Esophagus squamous epithelium (tissue), 5 donors: ENCODE measurements around the gene FOXP1. TPM values are rescaled to one million over a fixed set of nuclear protein-coding genes. Genes with fewer than 3 reads are reported as not detected.
A peak's percentile ranks its signal among the peaks of the same experiment; 100 is the strongest.

Experiments used
- DNase-seq: peaks from one replicate; lab custom pipeline; 2025; lab: John Stamatoyannopoulos, UW
- H3K27ac ChIP-seq, 4 donors: fragments of 200-600 bp; sonication (generic); one replicate each; pipeline ENCODE4 v1.5.1; 2016 to 2019; ENCODE audit warnings: mild to moderate bottlenecking in 1 of 4
- H3K27me3 ChIP-seq, 4 donors: fragments of 200-600 bp; sonication (generic); 1 replicate in 3 of 4; 2 replicates in 1 of 4; pipeline versions ENCODE4 v1.5.1 to v1.6.0; 2017 to 2021; ENCODE audit warnings: antibody characterized with exemption in 1 of 4
- H3K36me3 ChIP-seq, 3 donors: fragments of 200-600 bp; sonication (generic); one replicate each; pipeline ENCODE4 v1.5.1; 2016 to 2019
- H3K4me1 ChIP-seq, 3 donors: fragments of 200-600 bp; sonication (generic); one replicate each; pipeline ENCODE4 v1.5.1; 2017 to 2019
- H3K4me3 ChIP-seq, 4 donors: fragments of 200-600 bp; sonication (generic); 1 replicate in 3 of 4; 2 replicates in 1 of 4; pipeline ENCODE4 v1.5.1; 2016 to 2019; ENCODE audit warnings: mild to moderate bottlenecking in 2 of 4, moderate library complexity in 1 of 4
- H3K9me3 ChIP-seq, 3 donors: fragments of 200-600 bp; sonication (generic); one replicate each; pipeline ENCODE4 v1.5.1; 2016 to 2019
- CTCF ChIP-seq, 6 experiments: fragments of 450-650 bp in 4 of 6; fragments of 200-600 bp in 2 of 6; sonication (generic) in 2 of 6; IDR thresholded peaks; one replicate each; pipeline ENCODE4 v1.5.1; 2016 to 2019; ENCODE audit warnings: antibody characterized with exemption in 6 of 6, mild to moderate bottlenecking in 4 of 6, moderate library complexity in 4 of 6
- POLR2A ChIP-seq, 4 donors: fragments of 450-650 bp; IDR thresholded peaks; one replicate each; pipeline ENCODE4 v1.6.1; 2017; ENCODE audit warnings: antibody characterized with exemption in 4 of 4, mild to moderate bottlenecking in 4 of 4, moderate library complexity in 3 of 4
- WGBS, 2 donors: methylation state at CpG; one replicate each; pipeline ENCODE4 v1.1.5; 2018; 5-methylcytosine and 5-hydroxymethylcytosine counted together
- intact Hi-C: fragments of 100-400 bp; cut with DNase I; formaldehyde crosslinking; loops from one replicate; pipeline ENCODE4 v1.15.0; 2022
- total RNA-seq, 4 donors: library from RNA; depleted of rRNA; stranded (reverse); fragments of >200 nt; gene quantifications; one replicate each; pipeline ENCODE4 v1.1.0, GENCODE V29; 2016
- donor health status: DM: yes; HTN: yes; CAD: no.

Gene FOXP1
- total RNA-seq, 4 donors from 2014 or later = 49.1 to 124 (median 61.1) TPM

- H3K36me3 ChIP-seq = no peaks in the 10 kb centered on the region
- peaks cover 0 to 32% (median 4%) of the 10 kb centered on the region in 3 donors for H3K4me1 ChIP-seq
- WGBS, 2 donors = 77 to 87% methylated on average over 6 to 7 of the region's 7 CpGs
- H3K27ac ChIP-seq = no peak overlapping the region
- no peak for TF ChIP-seq POLR2A (IDR thresholded peaks at IDR 0.05)
- no peak for TF ChIP-seq CTCF (IDR thresholded peaks at IDR 0.05)
- DNase-seq = no peak
- no peak overlapping the region for H3K4me3 ChIP-seq
- H3K9me3 ChIP-seq = no peaks in the 10 kb centered on the region
- intact Hi-C loops = no loop called here
- no peaks in the 10 kb centered on the region for H3K27me3 ChIP-seq
These were observed 353.4 kb downstream of the FOXP1 start for GRCh38 chr3:71229905-71230657.

GRCh38 chr3:71228156-71228866 lies 355.2 kb downstream of the FOXP1 start:
- no peak for TF ChIP-seq POLR2A (IDR thresholded peaks at IDR 0.05)
- TF ChIP-seq CTCF (IDR thresholded peaks at IDR 0.05) = no peak
- intact Hi-C loops = no loop called here
- H3K27me3 ChIP-seq = no peaks in the 10 kb centered on the region
- H3K4me1 ChIP-seq = peaks cover 0 to 32% (median 4%) of the 10 kb centered on the region in 3 donors
- peak overlapping the region in 1 of 4 donors; percentile 74 for H3K27ac ChIP-seq
- H3K9me3 ChIP-seq = no peaks in the 10 kb centered on the region
- H3K36me3 ChIP-seq = no peaks in the 10 kb centered on the region
- whole genome bisulfite sequencing, 2 donors = 77 to 84% methylated on average over 9 of the region's 9 CpGs
- no peak overlapping the region for H3K4me3 ChIP-seq
- no peak for DNase-seq

GRCh38 chr3:71227270-71227661 lies 356.3 kb downstream of the FOXP1 start:
- intact Hi-C loops = no loop called here
- peaks cover 0 to 32% (median 4%) of the 10 kb centered on the region in 3 donors for H3K4me1 ChIP-seq
- no peaks in the 10 kb centered on the region for H3K9me3 ChIP-seq
- WGBS, 2 donors = 66 to 70% methylated on average over 6 of the region's 6 CpGs
- H3K27me3 ChIP-seq = no peaks in the 10 kb centered on the region
- TF ChIP-seq CTCF (IDR thresholded peaks at IDR 0.05) (no peak), POLR2A (IDR thresholded peaks at IDR 0.05) (no peak)
- no peaks in the 10 kb centered on the region for H3K36me3 ChIP-seq
- DNase-seq = no peak
- H3K27ac ChIP-seq = peak overlapping the region; percentile 44 to 77 (median 74)
- peak overlapping the region in 1 of 4 donors; percentile 44 for H3K4me3 ChIP-seq

GRCh38 chr3:71226565-71227269 lies 356.8 kb downstream of the FOXP1 start:
- H3K36me3 ChIP-seq = no peaks in the 10 kb centered on the region
- peak overlapping the region in 1 of 4 donors; percentile 44 for H3K4me3 ChIP-seq
- no peak for DNase-seq
- H3K27me3 ChIP-seq = no peaks in the 10 kb centered on the region
- H3K9me3 ChIP-seq = no peaks in the 10 kb centered on the region
- TF ChIP-seq POLR2A (IDR thresholded peaks at IDR 0.05) (no peak), CTCF (IDR thresholded peaks at IDR 0.05) (no peak)
- peak overlapping the region; percentile 44 to 77 (median 74) for H3K27ac ChIP-seq
- WGBS, 2 donors = 55 to 72% methylated on average over 13 to 18 of the region's 21 CpGs
- peaks cover 0 to 32% (median 4%) of the 10 kb centered on the region in 3 donors for H3K4me1 ChIP-seq
- intact Hi-C loops = no loop called here
